ENCODE measurements around the gene RBM22.
"Not testable (repeated sequence)": the region's sequence is repeated elsewhere in the genome, so short reads cannot be mapped to it uniquely, and the experiment has no call there.

RBM22 gene

GRCh38 chr5:150700594-150701377 lies at the start of gene RBM22:
RBM22 (minus strand) TSS chr5:150701062; CDS start chr5:150700985, 77 bp downstream.
- DNase-seq: peak; percentile 66 to 89 (median 82)

GRCh38 chr5:150750469-150750868 lies 49.6 kb upstream of the RBM22 start:
- no peak for DNase-seq

- not testable (repeated sequence) for DNase-seq
Measured at GRCh38 chr5:150743142-150743488, 42.3 kb upstream of the RBM22 start.

- not testable (repeated sequence) for DNase-seq
Measured at GRCh38 chr5:150742455-150743141, 41.7 kb upstream of the RBM22 start.

- DNase-seq: no peak
Measured at GRCh38 chr5:150740992-150741391, 40.1 kb upstream of the RBM22 start.

- DNase-seq: no peak
Measured at GRCh38 chr5:150738862-150739261, 38.0 kb upstream of the RBM22 start.

- no peak for DNase-seq
Measured at GRCh38 chr5:150734579-150735384, 33.9 kb upstream of the RBM22 start.

- no peak for DNase-seq
Measured at GRCh38 chr5:150731669-150732242, 30.9 kb upstream of the RBM22 start.

- no peak for DNase-seq
Measured at GRCh38 chr5:150729859-150730258, 29.0 kb upstream of the RBM22 start.

- DNase-seq: no peak
Measured at GRCh38 chr5:150723845-150724244, 23.0 kb upstream of the RBM22 start.

GRCh38 chr5:150710165-150710564 lies 9.3 kb upstream of the RBM22 start:
- DNase-seq: no peak

- DNase-seq: no peak
Measured at GRCh38 chr5:150706776-150707390, 6.0 kb upstream of the RBM22 start.

GRCh38 chr5:150703762-150704161 lies 2.9 kb upstream of the RBM22 start:
- no peak for DNase-seq

- no peak for DNase-seq
Measured at GRCh38 chr5:150700246-150700593, 642 bp downstream of the RBM22 start.

GRCh38 chr5:150694612-150695011 lies 6.2 kb downstream of the RBM22 start:
- no peak for DNase-seq

- no peak for DNase-seq
Measured at GRCh38 chr5:150692276-150692675, 8.6 kb downstream of the RBM22 start.

- no peak for DNase-seq
Measured at GRCh38 chr5:150690760-150691159, 10.1 kb downstream of the RBM22 start.

- DNase-seq: no peak
Measured at GRCh38 chr5:150689120-150689519, 11.7 kb downstream of the RBM22 start.

- no peak for DNase-seq
Measured at GRCh38 chr5:150676578-150676977, 24.3 kb downstream of the RBM22 start.

GRCh38 chr5:150675069-150675468 lies 25.8 kb downstream of the RBM22 start:
- DNase-seq: no peak

GRCh38 chr5:150674341-150674821 lies 26.5 kb downstream of the RBM22 start:
- DNase-seq: no peak

GRCh38 chr5:150672884-150673275 lies 28.0 kb downstream of the RBM22 start:
- no peak for DNase-seq

All from activated naive CD4-positive, alpha-beta T cell (primary cell).